Mucosa of stomach (tissue), 1 donor: ENCODE measurements around the gene SLC9A8.

Experiments used
- H3K27me3 ChIP-seq: one replicate; pipeline ENCODE4 v1.7.0; 2013; ENCODE audit warnings: mild to moderate bottlenecking, low read length; ENCODE audit not compliant: control insufficient read depth, insufficient read depth
- H3K36me3 ChIP-seq: one replicate; pipeline ENCODE4 v1.7.0; 2013; ENCODE audit warnings: low read length; ENCODE audit not compliant: control insufficient read depth, insufficient read depth
- H3K4me1 ChIP-seq: one replicate; pipeline ENCODE4 v1.7.0; 2013; ENCODE audit warnings: mild to moderate bottlenecking, low read length; ENCODE audit not compliant: control insufficient read depth, insufficient read depth
- H3K4me3 ChIP-seq: one replicate; pipeline ENCODE4 v1.7.0; 2013; ENCODE audit warnings: low read length
- H3K9ac ChIP-seq: one replicate; pipeline ENCODE4 v1.7.0; 2013; ENCODE audit warnings: mild to moderate bottlenecking, low read length, moderate library complexity
- H3K9me3 ChIP-seq: one replicate; pipeline ENCODE4 v1.7.0; 2013; ENCODE audit warnings: mild to moderate bottlenecking, low read length, moderate library complexity; ENCODE audit not compliant: control insufficient read depth
- donor health status: Pancreatic carcinoma.

SLC9A8 gene

DNA sequence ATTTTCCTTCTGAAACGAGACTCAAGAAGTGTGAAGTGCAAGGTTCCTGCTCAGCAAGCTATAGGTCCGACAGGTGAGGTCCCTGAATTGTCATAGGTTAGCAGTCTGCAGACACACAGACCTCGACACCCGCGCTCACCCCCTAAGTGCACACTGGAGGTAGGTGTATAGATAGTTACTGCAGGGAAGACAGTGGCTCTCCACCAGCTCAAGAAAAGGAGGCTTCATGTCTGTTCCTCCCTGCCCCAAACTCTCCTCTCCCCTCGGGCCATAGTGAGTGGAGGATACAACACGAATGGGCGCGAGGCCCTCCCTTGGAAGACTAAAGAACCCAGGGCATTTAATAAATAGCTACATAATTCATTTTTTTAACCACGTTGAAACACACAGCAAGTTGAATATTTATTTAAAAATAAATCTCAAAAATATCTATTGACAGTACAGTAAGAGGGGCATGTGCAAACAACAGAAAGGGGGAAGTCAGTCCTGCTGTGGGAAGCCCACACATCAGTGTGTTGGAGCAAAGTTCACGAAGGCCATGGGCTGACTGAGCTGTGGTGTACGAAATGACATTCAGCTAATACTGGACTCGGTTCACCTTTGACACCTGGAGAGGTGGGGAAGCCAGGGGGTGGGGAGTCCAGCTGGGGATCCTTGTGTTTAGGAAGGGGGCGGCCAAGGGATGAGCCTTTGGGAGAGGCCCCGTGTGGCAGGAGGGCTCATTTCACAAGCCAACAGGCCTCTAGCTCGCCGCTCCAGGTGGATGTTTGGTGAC lies 92.0 kb downstream of the SLC9A8 start:
- Histone ChIP-seq H3K4me3 (no peak overlapping the region), H3K9ac (no peak overlapping the region), H3K9me3 (no peaks in the 10 kb centered on the region), H3K36me3 (peaks cover 6% of the 10 kb centered on the region), H3K27me3 (no peaks in the 10 kb centered on the region), H3K4me1 (peaks cover 24% of the 10 kb centered on the region)

DNA sequence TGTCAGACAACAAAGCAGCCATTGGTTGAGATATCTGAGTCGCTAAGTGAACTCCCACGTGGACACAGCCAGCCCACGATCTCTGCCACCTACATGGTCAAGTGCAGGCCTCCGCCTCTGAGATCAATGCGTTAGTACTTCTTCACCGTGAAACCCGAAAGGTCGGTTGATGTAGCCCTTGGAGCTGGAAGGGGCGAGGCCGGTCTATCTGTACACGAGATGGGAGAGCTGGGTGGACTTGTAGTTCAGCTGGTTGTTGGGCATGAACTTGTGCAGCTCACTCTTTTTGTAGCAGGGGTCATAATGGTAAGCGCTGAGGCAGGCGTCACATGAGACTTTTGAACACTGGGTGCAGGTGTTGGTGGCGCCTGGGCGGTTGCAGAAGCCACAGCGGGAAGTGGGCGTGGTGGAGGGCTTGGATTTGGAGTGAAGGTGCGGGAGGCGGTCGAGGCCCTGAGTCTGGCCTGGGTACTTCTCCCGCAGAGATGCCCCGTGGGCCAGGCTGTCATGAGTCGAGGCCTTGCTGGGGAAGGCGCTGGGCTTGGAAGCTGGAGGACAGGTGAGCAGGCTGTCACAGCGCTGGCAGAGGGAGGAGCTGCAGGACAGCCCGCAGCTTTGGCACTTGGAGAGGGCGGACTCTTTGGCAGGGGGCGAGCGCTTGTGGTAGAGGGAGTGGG lies 92.9 kb downstream of the SLC9A8 start:
- H3K27me3 ChIP-seq = no peaks in the 10 kb centered on the region
- H3K4me1 ChIP-seq = peaks cover 27% of the 10 kb centered on the region
- H3K9ac ChIP-seq = no peak overlapping the region
- H3K9me3 ChIP-seq = no peaks in the 10 kb centered on the region
- no peak overlapping the region for H3K4me3 ChIP-seq
- H3K36me3 ChIP-seq = peaks cover 6% of the 10 kb centered on the region

DNA sequence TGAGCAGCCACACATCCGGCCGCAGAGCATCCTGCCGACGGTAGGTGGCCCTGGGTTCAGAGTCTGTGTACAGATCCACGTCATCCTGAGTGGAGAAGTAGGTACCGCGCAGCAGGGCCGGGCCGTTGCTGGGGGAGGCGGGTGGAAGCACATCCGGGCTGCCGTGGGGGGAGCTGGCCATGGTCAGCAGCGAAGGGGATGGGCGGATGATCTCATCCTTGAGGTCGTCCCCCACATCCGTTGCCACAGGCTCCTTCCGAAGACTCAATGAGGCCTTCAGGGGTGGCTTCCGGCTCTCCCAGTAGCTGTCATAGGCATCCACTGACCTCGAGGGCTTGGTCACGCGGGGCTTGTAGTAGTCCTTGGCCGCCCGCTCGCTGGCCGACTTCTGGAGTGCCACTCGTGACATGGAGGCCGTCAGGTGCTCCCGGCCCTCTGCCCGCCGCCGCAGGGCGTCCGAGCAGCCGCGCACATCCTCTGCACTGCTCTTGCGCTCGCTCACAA lies 93.5 kb downstream of the SLC9A8 start:
- Histone ChIP-seq H3K36me3 (peaks cover 6% of the 10 kb centered on the region), H3K27me3 (no peaks in the 10 kb centered on the region), H3K9ac (no peak overlapping the region), H3K4me1 (peaks cover 33% of the 10 kb centered on the region), H3K4me3 (no peak overlapping the region), H3K9me3 (no peaks in the 10 kb centered on the region)

DNA sequence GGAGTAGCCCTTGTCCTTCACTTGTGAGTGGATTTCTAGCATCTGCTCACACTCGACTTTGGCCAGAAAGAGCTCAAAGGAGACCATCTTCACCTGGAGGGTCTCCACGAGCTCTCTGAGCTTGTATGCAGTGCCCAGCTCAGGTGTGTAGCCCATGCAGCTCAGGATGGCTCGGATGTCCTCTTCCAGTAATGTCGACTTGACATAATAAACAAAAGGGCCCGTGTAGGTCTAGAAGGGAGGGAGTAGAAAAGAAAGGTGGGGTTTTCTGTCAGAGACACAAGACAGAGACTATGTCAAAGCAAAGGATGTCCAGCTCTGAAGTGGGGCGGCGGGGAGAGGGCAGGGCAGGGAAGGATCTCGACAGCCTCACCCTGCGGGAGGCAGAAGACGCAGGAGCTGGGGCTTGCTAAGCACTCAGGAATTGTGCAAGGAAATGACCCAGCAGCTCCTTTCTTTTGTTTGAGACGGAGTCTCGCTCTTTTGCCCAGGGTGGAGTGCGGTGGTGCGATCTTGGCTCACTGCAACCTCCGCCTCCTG lies 94.1 kb downstream of the SLC9A8 start:
- Histone ChIP-seq H3K4me1 (peaks cover 34% of the 10 kb centered on the region), H3K9me3 (no peaks in the 10 kb centered on the region), H3K27me3 (no peaks in the 10 kb centered on the region), H3K36me3 (peaks cover 6% of the 10 kb centered on the region), H3K9ac (no peak overlapping the region), H3K4me3 (no peak overlapping the region)

DNA sequence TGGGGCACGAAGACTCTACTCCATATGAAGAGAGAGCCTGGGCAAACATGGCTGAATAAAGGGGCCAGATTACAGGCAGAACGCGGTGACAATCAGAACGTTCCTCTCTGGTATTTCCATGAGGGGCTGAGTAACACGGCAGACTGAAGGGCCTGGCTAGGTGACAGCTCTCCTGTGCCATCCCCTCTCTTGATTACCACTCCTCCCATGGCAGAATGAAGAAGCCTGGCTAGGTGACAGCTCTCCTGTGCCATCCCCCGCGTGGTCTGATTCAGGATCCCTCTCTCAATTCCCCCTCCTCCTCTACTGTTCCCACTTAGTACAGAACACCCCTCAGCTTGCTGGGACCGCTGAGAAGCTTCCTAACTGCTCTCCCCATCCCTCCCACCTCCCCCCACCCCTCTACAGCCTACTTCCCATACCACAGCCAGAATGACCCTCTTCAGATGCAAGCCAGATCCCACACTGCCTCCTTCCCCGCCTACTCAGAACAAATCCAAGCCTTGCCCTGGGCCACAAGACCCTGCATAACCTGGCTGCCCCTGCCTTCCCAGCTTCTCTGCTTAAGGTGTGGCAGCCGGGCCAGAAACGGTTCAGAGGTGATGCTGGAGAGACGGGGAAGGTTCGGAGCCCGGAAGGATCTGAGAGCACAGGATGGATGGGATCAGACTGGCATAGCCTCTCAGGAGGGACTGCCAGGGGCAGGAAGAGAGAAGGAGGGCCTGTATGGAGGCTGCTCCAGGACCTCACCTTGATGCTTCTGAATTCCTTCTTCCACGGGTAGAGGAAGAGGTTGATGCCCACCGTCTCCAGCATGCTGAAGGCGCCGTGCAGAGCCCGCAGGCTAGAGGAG lies 95.0 kb downstream of the SLC9A8 start:
- peaks cover 34% of the 10 kb centered on the region for H3K4me1 ChIP-seq
- H3K4me3 ChIP-seq = no peak overlapping the region
- peaks cover 6% of the 10 kb centered on the region for H3K36me3 ChIP-seq
- H3K9me3 ChIP-seq = no peaks in the 10 kb centered on the region
- no peaks in the 10 kb centered on the region for H3K27me3 ChIP-seq
- H3K9ac ChIP-seq = no peak overlapping the region

DNA sequence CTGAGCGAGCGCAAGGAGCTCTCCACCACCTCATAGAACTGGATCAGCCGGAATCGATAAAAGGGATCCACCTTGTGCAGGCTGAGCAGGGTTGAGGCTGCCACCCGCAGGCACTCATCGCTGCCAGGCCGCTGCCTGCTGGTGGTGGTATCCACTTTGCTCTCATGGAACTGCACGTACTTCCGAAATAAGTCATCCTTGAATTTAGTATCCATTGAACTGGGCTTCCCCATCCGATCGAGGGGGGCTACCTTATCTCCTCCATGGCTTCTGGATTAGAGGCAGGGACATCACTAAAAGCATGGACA lies 95.6 kb downstream of the SLC9A8 start:
- no peaks in the 10 kb centered on the region for H3K27me3 ChIP-seq
- H3K9ac ChIP-seq = no peak overlapping the region
- peaks cover 38% of the 10 kb centered on the region for H3K4me1 ChIP-seq
- peaks cover 6% of the 10 kb centered on the region for H3K36me3 ChIP-seq
- no peak overlapping the region for H3K4me3 ChIP-seq
- no peaks in the 10 kb centered on the region for H3K9me3 ChIP-seq

DNA sequence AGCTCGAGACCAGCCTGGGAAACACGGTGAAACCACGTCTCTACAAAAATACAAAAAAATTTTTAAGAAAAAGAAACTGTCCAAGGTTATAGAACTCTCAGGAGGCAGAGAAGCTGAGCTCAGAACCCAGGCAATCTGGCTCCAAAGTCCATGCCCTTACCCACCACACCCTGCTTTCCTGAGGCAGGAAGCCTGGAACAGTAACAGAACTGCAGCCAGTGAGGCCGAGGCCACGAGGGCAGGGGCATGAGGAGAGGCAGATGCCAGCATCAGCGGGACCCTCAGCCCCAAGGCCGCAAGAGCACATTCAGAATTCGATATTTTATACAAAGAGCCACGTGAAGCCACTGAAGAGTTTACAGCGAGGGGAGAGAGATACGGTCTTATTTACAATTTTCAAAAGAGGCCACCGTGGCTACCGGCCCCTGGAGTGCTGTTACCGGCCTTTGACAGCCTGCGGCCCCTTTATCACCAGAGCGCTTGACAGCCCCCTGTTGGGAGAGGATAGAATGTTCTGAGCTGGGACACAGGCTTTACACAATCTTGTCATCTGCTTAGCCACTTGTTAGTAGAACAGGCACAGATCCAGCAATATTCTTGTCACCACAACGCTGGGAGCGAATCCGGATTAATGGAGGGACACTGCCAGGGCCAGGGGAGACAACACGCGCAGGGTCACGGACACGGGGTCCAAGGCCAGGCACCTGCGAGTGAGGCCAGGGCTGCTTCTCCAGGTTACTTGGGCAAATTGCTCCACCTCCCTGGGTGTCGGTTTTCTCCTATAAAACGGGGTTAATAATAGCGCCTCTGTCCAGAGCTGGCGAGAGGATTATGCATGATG lies 97.1 kb downstream of the SLC9A8 start:
- H3K4me1 ChIP-seq = peaks cover 52% of the 10 kb centered on the region
- H3K36me3 ChIP-seq = no peaks in the 10 kb centered on the region
- H3K9ac ChIP-seq = peak overlapping the region; percentile 70
- no peaks in the 10 kb centered on the region for H3K9me3 ChIP-seq
- no peak overlapping the region for H3K4me3 ChIP-seq
- H3K27me3 ChIP-seq = no peaks in the 10 kb centered on the region

DNA sequence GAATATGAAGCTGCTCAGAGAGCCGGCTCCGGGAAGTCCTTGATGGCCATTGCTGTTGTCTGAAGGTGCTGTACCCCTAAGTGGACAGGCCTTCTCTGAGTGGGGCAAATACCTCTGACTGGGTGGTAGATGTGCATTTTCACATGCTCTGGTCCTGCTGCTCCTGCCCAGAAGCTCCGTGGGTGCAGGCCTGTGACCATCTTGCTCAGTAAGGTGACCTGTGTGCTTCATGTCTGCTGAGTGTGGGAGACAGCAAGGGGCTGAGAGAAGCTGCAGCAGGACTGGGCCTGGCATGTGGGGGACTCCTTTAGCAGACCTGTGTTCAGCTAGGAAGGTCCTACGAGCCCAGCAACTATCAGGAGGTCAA lies 97.7 kb downstream of the SLC9A8 start:
- H3K9me3 ChIP-seq = no peaks in the 10 kb centered on the region
- no peaks in the 10 kb centered on the region for H3K27me3 ChIP-seq
- H3K9ac ChIP-seq = peak overlapping the region; percentile 70
- peaks cover 52% of the 10 kb centered on the region for H3K4me1 ChIP-seq
- no peak overlapping the region for H3K4me3 ChIP-seq
- H3K36me3 ChIP-seq = no peaks in the 10 kb centered on the region

DNA sequence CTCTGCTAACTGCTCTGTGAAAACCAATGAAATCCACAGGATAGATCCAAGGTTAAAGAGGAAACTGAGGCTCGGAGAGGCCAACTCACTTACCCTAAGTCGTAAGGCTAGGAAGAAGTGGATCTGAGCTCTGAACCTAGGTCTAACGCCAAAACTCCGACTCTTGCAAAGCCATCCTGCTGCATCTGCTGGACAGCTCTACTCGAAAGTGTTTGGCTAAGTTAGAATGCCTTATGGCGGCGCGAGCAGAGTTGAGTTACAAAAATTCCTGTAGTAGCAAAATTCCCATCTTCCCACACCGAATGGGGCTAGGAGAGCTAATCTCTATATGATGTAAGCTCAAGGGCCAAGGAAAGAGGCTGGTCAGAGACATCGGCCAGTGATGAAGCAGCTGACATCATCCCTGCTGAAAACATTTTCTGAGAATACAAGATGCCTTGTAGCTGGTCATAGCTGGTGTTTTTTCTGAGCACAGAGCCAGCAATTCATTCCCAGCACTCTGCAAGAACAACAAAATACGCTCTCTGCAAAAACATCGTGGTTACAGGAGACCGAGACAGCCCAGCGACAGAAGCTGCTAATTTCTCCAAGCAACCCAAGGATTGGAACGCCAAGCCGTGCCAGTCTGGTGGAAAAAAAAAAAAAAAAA lies 100.9 kb downstream of the SLC9A8 start:
- Histone ChIP-seq H3K4me1 (peaks cover 50% of the 10 kb centered on the region), H3K4me3 (no peak overlapping the region), H3K9ac (no peak overlapping the region)

DNA sequence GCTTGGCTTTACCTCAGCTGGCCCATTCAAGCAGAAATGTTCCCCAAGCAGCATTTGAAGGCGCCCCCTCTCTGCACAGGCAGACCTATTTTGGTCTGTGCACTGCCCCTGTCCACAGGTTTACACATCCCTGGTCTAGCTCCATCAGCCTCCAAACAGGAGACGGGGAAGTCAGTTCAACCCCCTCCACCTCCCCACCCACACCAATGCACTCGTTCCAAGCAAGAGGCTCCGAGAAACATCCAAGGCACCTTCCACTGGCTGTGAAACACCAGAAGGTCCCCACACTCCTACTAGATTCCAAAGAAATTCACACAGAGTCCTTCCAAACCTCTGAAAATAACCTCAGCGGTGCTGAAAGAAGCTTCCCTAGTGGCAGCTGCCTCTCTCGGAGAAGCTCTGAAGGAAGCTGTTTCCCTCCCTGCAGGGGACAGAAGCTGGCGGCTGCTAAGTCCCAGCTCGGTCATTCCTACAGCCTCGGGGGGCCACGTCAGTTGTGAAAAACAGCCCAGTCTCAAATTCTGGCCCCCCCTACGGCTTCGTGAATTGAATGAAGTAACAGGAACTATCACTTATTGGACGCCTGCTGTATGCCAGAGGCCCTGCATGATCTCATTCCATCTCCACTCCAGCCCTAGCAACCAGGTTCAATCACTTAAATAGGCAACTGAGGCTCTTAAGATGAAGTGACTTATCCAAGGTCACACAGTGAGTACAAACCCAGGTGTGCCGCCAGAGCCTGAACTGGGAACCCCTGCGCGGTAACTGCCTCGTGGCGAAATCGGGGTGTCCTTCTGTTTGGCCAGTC lies 101.9 kb downstream of the SLC9A8 start:
- peak overlapping the region; percentile 97 for H3K9ac ChIP-seq
- peak overlapping the region; percentile 97 for H3K4me3 ChIP-seq
- H3K9me3 ChIP-seq = no peaks in the 10 kb centered on the region
- H3K36me3 ChIP-seq = no peaks in the 10 kb centered on the region
- no peaks in the 10 kb centered on the region for H3K27me3 ChIP-seq
- peaks cover 40% of the 10 kb centered on the region for H3K4me1 ChIP-seq

More for the DNA sequence above, 100.9 kb downstream of the SLC9A8 start:
- no peaks in the 10 kb centered on the region for H3K36me3 ChIP-seq
- no peaks in the 10 kb centered on the region for H3K27me3 ChIP-seq
- no peaks in the 10 kb centered on the region for H3K9me3 ChIP-seq
